Measurements from ENCODE around the gene ZNF444. TPM values are rescaled to one million over a fixed set of nuclear protein-coding genes. Genes with fewer than 3 reads are reported as not detected.
"Not testable (repeated sequence)": the region's sequence is repeated elsewhere in the genome, so short reads cannot be mapped to it uniquely, and the experiment has no call there.

Gene ZNF444
- total RNA-seq, 1 donor from 2014 or later, result 40.2 TPM

DNA sequence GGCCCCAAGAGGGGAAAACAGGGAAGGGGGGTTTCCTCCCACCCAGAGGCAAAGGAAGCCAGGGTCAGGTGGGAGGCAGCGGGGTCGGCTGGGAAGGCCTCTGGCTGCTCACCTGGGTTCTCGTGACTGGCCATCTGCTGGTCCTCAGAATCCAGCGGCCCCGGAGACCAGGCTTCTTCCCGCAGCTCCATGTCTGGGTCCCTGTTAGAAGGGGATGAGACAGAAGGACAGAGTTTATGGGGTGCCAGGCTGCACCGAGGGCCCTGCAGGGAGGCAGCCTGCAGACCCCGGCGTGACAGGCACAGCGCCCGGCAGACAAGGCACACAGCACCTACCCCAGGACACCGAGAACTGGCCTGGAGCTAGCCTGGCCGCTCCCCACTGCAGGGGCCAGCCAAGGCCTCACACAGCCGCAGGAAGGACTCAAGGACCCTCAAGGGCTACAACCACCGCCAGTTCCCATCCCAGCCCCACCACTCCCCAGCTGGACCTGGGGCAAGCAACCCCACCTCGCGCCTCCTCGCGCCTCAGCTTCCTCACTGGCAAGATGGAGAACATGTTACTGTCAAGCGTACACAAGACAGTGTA lies 38.0 kb upstream of the ZNF444 start:
- TF ChIP-seq, protein P1, sequence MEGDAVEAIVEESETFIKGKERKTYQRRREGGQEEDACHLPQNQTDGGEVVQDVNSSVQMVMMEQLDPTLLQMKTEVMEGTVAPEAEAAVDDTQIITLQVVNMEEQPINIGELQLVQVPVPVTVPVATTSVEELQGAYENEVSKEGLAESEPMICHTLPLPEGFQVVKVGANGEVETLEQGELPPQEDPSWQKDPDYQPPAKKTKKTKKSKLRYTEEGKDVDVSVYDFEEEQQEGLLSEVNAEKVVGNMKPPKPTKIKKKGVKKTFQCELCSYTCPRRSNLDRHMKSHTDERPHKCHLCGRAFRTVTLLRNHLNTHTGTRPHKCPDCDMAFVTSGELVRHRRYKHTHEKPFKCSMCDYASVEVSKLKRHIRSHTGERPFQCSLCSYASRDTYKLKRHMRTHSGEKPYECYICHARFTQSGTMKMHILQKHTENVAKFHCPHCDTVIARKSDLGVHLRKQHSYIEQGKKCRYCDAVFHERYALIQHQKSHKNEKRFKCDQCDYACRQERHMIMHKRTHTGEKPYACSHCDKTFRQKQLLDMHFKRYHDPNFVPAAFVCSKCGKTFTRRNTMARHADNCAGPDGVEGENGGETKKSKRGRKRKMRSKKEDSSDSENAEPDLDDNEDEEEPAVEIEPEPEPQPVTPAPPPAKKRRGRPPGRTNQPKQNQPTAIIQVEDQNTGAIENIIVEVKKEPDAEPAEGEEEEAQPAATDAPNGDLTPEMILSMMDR (conservative IDR thresholded peaks at IDR 0.05; ENCODE audit: low read depth, low read length), result no peak
- no peak for DNase-seq (ENCODE audit: low read depth)
- no peak overlapping the region for H3K4me3 ChIP-seq (ENCODE audit: low read depth, low read length)

DNA sequence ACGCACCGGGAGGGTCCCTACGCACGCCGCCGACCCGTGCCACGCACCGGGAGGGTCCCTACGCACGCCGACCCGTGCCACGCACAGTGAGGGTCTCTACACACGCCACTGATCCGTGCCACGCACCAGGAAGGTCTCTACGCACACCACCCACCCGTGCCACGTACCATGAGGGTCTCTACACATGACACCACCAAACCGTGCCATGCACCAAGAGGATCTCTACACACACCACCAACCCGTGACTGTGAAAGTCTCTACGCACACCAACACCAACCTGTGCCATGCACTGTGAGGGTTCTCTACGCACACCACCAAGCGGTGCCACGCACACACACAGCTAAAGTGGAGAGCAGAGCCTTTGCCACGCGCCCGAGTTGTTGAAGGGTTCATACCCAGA lies 36.7 kb upstream of the ZNF444 start:
- TF ChIP-seq, protein P1 (conservative IDR thresholded peaks at IDR 0.05; ENCODE audit: low read depth, low read length), result no peak
- no peak for DNase-seq (ENCODE audit: low read depth)
- no peak overlapping the region for H3K4me3 ChIP-seq (ENCODE audit: low read depth, low read length)

DNA sequence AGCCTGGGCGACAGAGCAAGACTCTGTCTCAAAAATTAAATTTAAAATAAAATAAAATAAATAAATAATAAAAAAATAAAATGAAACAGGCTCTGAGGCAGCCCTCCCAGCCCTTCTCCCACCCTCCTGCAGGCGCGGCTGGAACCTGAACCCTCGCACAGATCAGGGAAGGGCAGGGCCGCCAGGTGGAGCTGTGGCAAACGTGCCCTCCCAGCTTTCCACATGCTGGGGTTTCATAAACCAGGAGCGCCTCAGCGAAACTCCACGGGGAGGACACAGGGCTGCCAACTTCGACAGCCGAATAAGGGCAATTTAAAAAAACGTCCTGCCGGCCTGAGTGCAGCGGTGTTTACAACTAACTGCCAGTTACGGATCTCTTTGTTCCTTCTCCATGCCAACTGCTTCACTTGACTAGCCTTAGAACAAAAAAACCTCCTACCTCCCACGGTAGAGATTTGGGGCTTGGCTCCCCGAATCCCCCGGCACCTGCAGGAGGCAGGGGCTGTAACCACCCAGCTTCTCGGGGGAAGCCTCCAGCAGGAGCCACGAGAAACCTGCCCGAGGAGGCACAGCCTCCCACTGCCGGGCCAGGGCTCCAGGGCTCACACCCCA lies 35.9 kb upstream of the ZNF444 start:
- H3K4me3 ChIP-seq (ENCODE audit: low read depth, low read length), result peak overlapping the region; percentile 23
- TF ChIP-seq, protein P1 (conservative IDR thresholded peaks at IDR 0.05; ENCODE audit: low read depth, low read length), result peak; percentile 82
- DNase-seq (ENCODE audit: low read depth), result peak; percentile 74

DNA sequence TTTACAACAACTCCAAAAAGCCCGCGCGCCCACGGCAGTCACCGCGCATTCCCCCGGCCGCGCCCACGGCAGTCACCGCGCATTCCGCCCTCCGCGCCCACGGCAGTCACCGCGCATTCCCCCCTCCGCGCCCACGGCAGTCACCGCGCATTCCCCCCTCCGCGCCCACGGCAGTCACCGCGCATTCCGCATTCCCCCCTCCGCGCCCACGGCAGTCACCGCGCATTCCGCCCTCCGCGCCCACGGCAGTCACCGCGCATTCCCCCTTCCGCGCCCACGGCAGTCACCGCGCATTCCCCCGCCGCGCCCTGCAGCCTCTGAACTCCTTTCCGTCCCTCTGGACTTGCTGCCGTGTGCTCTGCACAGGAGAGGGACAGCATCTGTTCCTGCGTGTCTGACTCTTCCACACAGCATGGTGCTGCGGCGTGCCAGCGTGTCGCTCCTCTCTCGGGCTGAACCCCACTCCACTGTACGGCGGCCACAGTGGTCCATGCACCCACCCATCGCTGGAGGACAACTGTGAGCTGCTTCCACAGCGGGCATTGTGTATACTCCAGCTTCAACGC lies 35.2 kb upstream of the ZNF444 start:
- H3K4me3 ChIP-seq (ENCODE audit: low read depth, low read length); DNase-seq (ENCODE audit: low read depth): not testable (repeated sequence)

DNA sequence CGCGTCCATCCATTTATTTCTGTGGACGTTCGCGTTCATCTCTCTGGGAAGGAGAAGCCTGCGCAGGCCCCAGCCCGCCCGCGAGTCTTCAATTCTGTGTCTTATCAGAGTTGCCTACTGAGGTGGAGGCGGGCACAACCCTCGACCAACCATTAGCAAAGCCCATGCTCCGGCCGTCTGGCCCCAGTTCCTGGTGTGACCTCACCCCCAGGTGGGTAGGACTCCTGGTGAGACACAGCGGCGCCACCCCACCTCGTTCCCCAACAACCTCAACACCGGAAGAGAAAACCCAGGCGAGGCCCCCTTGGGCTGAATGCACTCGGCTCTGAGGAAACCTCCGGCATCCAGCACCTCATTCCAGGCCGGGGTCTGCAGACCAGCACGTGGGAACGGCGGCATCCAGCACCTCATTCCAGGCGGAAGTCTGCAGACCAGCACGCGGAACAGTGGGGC lies 34.7 kb upstream of the ZNF444 start:
- no peak for DNase-seq (ENCODE audit: low read depth)
- TF ChIP-seq, protein P1 (conservative IDR thresholded peaks at IDR 0.05; ENCODE audit: low read depth, low read length), result no peak
- no peak overlapping the region for H3K4me3 ChIP-seq (ENCODE audit: low read depth, low read length)

DNA sequence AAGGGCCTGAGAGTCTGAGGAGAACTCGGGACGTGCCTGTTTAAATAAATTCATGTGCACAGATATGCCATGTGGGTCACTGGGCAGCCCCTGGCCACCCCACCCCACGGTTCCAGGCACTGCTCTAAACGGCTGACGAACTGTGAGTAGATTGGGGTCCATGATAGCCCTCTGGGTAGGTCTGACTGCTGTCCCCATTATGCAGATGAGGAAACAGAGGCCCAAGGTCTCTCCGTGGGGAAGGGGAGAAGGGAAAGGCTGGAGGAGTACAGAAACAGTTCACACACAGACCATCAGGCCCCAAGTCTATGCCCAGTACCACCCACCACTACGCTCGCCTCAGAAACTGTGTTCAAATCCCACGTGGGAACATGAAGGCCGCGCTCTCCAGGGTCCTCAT lies 34.1 kb upstream of the ZNF444 start:
- TF ChIP-seq, protein P1 (conservative IDR thresholded peaks at IDR 0.05; ENCODE audit: low read depth, low read length), result no peak
- no peak overlapping the region for H3K4me3 ChIP-seq (ENCODE audit: low read depth, low read length)
- DNase-seq (ENCODE audit: low read depth), result no peak

DNA sequence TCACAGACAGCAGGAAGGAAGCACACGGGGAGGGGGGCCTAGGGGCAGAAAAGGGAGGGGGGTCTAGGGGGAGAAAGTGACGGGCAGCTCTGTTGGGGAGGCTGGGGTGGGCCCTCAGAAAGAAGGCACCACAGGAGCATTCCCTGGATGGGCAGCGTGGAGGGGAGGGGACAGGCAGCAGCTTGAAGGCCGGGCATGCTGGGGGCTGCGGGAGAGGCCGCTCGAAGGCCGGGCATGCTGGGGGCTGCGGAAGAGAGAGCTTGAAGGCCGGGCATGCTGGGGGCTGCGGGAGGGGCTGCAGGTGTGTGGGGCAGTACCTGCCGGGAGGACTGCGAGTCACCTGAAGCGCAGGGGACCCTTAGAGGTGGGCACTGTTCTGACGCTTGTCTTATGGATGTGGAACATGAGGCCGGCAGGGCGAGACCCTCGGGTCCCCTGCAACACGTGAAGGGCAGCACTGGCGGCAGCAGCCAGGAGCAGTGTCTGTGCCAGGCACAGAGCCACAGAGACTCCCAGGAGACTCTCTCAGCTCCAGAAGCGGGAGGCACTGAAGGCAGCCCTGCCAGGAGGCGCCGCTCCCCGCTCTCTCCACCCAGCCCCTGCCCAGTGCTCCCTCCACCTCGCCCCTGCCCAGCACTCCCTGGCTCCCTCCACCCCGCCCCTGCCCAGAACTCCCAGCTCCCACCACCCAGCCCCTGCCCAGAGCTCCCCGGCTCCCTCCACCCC lies 33.3 kb upstream of the ZNF444 start:
- TF ChIP-seq, protein P1 (conservative IDR thresholded peaks at IDR 0.05; ENCODE audit: low read depth, low read length), result no peak
- no peak overlapping the region for H3K4me3 ChIP-seq (ENCODE audit: low read depth, low read length)
- DNase-seq (ENCODE audit: low read depth), result no peak
